Colonic mucosa (tissue), 4 donors: Measurements from ENCODE around the gene PGR. TPM values are rescaled to one million over a fixed set of nuclear protein-coding genes. Genes with fewer than 3 reads are reported as not detected.
"Not testable (repeated sequence)": the region's sequence is repeated elsewhere in the genome, so short reads cannot be mapped to it uniquely, and the experiment has no call there.

Experiments
- DNase-seq: peaks from one replicate; pipeline ENCODE4 v3.0.0-alpha.2; 2020
- H3K27ac ChIP-seq: fragments of 200-600 bp; one replicate; pipeline ENCODE4 v1.8.0; 2021
- H3K27me3 ChIP-seq: fragments of 200-600 bp; one replicate; pipeline ENCODE4 v1.8.0; 2021
- H3K36me3 ChIP-seq: fragments of 200-600 bp; one replicate; pipeline ENCODE4 v1.8.0; 2021
- H3K4me1 ChIP-seq: fragments of 200-600 bp; one replicate; pipeline ENCODE4 v1.8.0; 2021; ENCODE audit warnings: mild to moderate bottlenecking
- H3K4me3 ChIP-seq: fragments of 200-600 bp; one replicate; pipeline ENCODE4 v1.8.0; 2021
- H3K9ac ChIP-seq, 2 donors: one replicate each; pipeline ENCODE4 v1.7.0; 2013; ENCODE audit warnings: control low read depth in 2 of 2, low read depth in 2 of 2, low read length in 2 of 2
- H3K9me3 ChIP-seq: fragments of 200-600 bp; one replicate; pipeline ENCODE4 v1.8.0; 2021
- CTCF ChIP-seq: fragments of 200-600 bp; IDR thresholded peaks from one replicate; pipeline ENCODE4 v1.8.0; 2022; ENCODE audit warnings: antibody characterized with exemption, mild to moderate bottlenecking
- intact Hi-C: fragments of 100-400 bp; cut with DNase I; formaldehyde crosslinking; loops from one replicate; pipeline ENCODE4 v1.14.1; 2022
- total RNA-seq, 2 donors: library from RNA; stranded (reverse); fragmentation: NEBNext Ultra II Directional in 1 of 2; extraction: Animal tissue kit (Norgen Biotek cat#: 25700) in 1 of 2; gene quantifications; one replicate each; pipeline ENCODE4 v1.2.1, GENCODE V29; 2021
- donor health status: healthy.
- donor health status: DM: no; HTN: no; CAD: no.
- donor health status: DM: no; HTN: no; CAD: no.

The PGR gene
- total RNA-seq, 2 donors from 2014 or later: 0.27 to 0.69 TPM

GRCh38 chr11:101028644-101029043, 101.0 kb downstream of the PGR start:
- no peaks in the 10 kb centered on the region for H3K36me3 ChIP-seq
- H3K27me3 ChIP-seq: no peaks in the 10 kb centered on the region
- no peak overlapping the region for H3K27ac ChIP-seq
- intact Hi-C loops: no loop called here
- TF ChIP-seq CTCF: no peak
- DNase-seq: no peak
- no peaks in the 10 kb centered on the region for H3K4me1 ChIP-seq
- no peak overlapping the region for H3K4me3 ChIP-seq
- no peaks in the 10 kb centered on the region for H3K9me3 ChIP-seq
- no peak overlapping the region for H3K9ac ChIP-seq

DNA sequence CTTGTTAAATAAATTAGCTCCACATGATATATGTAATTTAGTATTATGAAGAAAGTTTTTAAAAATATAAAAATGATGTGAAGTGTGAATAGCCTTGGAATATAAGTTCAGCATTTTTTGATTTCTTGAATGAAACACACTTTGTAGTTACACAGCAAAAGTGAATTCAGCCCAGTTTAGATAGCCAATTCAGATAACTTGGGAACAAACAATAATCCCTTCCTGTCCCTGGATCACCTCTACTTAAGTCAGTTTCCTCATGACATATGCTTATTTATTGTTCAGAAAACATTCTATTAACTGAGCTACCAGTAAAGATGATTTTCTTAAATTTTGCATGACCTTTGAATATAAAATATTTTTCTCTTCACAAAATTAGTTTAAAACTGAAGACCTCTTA, 107.4 kb downstream of the PGR start:
- intact Hi-C loops: no loop called here
- Histone ChIP-seq H3K9ac (no peak overlapping the region), H3K36me3 (no peaks in the 10 kb centered on the region), H3K4me1 (no peaks in the 10 kb centered on the region), H3K27ac (no peak overlapping the region), H3K9me3 (no peaks in the 10 kb centered on the region), H3K27me3 (no peaks in the 10 kb centered on the region), H3K4me3 (no peak overlapping the region)
- no peak for TF ChIP-seq CTCF
- DNase-seq: no peak

DNA sequence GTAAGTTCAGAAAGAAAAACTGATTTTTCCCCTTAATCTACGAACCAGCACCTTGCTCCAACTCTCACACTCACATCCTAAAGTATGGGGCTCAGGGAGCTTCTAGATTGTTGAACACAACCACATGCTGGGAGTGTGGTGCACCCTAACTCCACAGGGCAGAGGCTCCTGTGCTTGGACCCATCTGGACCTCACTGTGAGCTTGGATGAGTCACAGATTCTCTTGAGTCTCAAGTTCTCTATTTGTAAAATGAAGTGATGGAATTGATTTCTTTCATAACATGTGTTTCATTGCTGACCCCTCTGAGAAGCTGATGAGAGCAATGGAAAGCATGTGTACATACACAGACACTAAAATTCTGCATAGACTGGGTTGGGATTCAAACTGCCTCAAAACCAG, 109.7 kb downstream of the PGR start:
- no peak overlapping the region for H3K4me3 ChIP-seq
- H3K4me1 ChIP-seq: no peaks in the 10 kb centered on the region
- no peaks in the 10 kb centered on the region for H3K27me3 ChIP-seq
- H3K9me3 ChIP-seq: no peaks in the 10 kb centered on the region
- H3K9ac ChIP-seq: no peak overlapping the region
- DNase-seq: no peak
- H3K36me3 ChIP-seq: no peaks in the 10 kb centered on the region
- intact Hi-C loops: no loop called here
- TF ChIP-seq CTCF: no peak
- H3K27ac ChIP-seq: no peak overlapping the region

DNA sequence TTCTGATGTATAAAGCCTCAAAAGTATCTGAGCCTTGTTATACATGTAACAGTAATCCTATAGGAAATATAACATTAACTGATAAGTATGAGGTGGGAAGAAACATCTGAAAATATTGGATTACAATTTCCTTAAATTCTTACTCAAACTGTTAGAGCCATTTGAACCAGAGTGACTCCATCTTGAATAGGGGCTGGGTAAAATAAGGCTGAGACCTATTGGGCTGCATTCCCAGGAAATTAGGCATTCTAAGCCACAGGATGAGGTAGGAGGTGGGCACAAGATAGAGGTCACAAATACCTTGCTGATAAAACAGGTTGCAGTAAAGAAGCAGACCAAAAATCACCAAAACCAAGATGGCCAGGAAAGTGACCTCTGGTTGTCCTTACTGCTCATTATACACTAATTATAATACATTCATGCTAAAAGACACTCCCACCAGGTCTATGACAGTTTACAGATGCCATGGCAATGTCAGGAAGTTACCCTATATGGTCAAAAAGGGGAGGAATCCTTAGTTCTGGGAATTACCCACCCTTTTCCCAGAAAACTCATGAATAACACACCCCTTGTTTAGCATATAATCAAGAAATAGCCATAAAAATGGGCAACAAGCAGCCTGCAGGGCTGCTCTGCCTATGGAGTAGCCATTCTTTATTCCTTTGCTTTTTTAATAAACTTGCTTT, 114.9 kb downstream of the PGR start:
- Histone ChIP-seq H3K4me3 (no peak overlapping the region), H3K27me3 (no peaks in the 10 kb centered on the region), H3K36me3 (no peaks in the 10 kb centered on the region), H3K4me1 (no peaks in the 10 kb centered on the region), H3K9ac (no peak overlapping the region), H3K27ac (no peak overlapping the region), H3K9me3 (no peaks in the 10 kb centered on the region)
- no peak for DNase-seq
- intact Hi-C loops: no loop called here
- TF ChIP-seq CTCF: no peak

DNA sequence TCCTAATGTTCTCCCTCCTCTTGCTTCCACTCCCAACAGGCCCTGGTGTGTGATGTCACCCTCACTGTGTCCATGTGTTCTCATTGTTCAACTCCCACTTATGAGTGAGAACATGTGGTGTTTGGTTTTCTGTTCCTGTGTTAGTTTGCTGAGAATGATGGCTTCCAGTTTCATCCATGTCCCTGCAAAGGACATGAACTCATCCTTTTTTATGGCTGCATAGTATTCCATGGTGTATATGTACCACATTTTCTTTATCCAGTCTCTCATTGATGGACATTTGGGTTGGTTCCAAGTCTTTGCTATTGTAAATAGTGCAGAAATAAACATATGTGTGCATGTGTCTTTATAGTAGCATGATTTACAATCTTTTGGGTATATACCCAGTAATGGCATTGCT, 115.9 kb downstream of the PGR start:
- intact Hi-C loops, H3K4me3 ChIP-seq, H3K4me1 ChIP-seq, DNase-seq, H3K36me3 ChIP-seq, H3K9me3 ChIP-seq, H3K27ac ChIP-seq, H3K27me3 ChIP-seq, H3K9ac ChIP-seq: not testable (repeated sequence)

GRCh38 chr11:101011881-101012280, 117.7 kb downstream of the PGR start:
- H3K36me3 ChIP-seq: no peaks in the 10 kb centered on the region
- intact Hi-C loops: no loop called here

More at GRCh38 chr11:101011881-101012280, 117.7 kb downstream of the PGR start:
- no peaks in the 10 kb centered on the region for H3K27me3 ChIP-seq
- H3K9ac ChIP-seq: no peak overlapping the region
- no peaks in the 10 kb centered on the region for H3K4me1 ChIP-seq
- no peak overlapping the region for H3K4me3 ChIP-seq
- no peak overlapping the region for H3K27ac ChIP-seq
- no peak for DNase-seq
- no peak for TF ChIP-seq CTCF
- H3K9me3 ChIP-seq: no peaks in the 10 kb centered on the region
